Raji (cell line): ENCODE data around the gene MFSD6.

Experiments
- POLR2A ChIP-seq: IDR thresholded peaks from 2 replicates; pipeline ENCODE4 v1.6.1; 2011; ENCODE audit warnings: low read depth, low read length, control low read depth; ENCODE audit not compliant: insufficient read depth

MFSD6 gene

DNA sequence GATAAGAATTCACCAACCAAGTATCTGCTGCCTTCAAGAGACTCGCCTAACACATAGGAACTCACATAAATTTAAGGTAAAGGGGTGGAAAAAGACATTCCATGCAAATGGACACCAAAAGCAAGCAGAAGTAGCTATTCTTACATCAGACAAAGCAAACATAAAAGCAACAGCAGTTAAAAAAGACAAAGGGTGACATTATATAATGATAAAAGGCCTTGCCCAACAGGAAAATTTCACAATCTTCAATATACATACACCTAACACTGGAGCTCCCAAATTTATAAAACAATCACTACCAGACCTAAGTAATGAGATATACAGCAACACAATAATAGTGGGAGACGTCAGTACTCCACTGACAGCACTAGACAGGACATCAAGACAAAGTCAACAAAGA is 84.9 kb downstream of the MFSD6 start:
- no peak for TF ChIP-seq POLR2A

DNA sequence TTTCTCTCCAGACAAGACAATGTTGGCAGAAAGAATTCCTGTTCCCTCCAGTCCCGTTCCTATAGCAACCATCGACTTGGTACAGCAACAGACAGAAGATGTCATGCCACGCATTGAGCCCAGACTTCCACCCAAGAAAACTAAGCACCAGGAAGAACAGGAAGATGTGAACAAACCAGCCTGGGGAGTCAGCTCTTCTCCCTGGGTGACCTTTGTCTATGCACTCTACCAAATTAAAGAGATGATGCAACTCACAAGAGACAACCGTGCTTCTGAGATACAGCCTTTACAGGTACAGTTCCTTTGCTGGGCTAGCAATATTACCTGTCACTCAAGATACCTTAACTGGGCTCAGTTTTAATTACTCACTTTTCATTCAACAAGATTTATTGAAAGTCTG is 89.3 kb downstream of the MFSD6 start:
- TF ChIP-seq POLR2A: no peak

DNA sequence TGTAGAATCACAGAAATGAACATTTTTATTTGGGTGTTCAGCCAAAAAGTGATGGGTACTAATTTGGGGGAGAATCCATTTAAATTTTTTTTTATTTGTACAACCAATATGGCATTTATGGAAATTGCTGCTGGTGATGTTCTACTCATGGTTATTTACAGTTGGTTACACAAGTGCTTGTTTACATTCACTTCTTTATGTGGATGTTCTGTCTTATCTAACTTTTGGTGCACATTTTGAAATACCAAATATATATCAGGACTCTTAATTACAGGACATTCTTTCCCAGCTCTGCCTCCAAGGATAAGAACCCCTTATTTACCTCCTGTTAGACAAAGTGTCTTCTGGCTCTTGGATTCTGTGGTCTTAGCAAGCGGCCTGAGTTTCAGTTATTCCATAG is 91.1 kb downstream of the MFSD6 start:
- no peak for TF ChIP-seq POLR2A

DNA sequence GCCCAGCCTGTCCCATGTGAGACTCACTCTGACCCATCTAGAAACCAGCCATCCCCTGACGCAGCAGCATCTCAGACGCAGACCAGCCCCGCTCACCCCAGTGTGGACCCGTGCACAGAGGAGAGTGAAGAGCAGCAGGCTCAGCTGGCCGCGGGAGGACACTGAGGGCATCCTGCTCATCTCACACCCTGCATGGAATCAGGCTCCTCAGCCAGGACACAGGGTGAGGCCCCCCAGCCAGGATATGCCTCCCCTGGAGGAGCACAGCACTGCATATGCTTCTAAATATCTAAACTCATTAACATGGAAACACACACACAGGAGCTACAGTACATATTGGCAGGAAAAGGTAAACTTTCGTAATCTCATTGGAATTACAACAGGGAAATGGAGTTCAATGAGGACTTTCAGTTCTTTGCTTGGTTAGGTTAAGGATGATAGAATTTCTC is 91.9 kb downstream of the MFSD6 start:
- TF ChIP-seq POLR2A: no peak

DNA sequence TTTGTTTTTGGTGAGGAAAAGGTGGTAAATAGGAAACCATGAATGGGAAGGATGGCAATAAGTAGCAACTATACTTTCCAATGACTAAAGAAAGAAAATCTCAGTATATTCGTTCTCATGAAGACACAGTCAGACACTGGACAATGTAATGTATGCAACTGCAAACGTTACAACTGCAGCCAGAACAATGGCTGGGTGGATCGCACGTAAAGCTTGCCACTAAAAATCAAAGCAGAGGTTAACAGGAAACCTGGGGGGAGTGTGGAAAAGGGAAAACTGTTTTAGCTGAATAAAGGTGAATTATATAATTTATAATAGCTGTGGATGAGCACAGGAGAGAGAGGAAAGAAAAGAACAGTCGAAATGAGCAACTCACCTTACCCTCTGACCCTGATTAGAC is 93.1 kb downstream of the MFSD6 start:
- TF ChIP-seq POLR2A: no peak

DNA sequence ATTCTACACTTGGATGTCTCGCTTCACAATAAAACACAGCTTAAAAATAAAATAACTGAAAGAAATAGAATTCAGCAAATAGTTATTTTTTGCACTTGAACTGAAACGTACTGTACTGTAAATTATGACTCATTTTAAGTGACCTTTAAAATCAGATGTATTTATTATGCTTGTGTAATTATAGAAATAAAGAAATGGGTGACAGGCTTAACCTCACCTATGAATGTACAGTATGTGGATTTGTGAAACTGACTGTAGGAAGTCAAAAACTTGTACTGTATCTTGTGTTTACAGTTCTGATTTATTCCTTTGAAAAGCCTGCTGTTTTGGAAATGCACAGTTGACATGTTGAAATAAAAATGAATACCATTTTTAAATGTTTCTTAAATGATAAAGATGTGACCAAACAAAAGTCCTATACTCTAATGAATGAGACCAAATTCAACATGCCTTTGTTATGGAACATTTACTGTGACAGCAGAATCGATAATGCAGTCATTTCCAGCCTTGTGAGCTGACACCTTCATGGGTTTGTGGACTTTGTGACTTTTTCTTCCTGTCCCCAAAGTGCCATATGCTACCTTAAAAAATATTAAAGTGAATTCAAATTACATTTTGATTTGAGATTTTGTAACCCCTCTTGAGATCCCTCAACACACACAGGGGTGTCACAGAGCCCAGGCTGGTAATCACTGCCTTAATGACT is 93.7 kb downstream of the MFSD6 start:
- TF ChIP-seq POLR2A: no peak

DNA sequence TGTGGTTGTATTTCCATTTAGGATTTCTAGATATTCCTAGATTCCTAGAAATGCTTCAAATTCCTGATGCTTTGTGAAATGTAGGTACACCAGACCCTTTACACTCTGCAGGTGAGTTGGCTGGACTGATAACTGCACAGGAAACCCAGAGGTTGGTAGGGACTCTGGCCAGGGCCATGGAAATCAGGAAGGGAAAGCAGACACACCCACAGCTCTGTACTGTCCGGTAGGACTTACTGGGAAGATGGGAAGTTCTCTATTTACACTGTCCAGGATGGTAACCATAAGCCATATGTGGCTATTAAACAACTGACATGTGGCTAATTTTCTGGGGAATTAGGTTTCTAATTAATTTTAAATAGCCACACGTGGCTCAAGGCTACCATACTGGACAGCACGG is 94.9 kb downstream of the MFSD6 start:
- TF ChIP-seq POLR2A: no peak

DNA sequence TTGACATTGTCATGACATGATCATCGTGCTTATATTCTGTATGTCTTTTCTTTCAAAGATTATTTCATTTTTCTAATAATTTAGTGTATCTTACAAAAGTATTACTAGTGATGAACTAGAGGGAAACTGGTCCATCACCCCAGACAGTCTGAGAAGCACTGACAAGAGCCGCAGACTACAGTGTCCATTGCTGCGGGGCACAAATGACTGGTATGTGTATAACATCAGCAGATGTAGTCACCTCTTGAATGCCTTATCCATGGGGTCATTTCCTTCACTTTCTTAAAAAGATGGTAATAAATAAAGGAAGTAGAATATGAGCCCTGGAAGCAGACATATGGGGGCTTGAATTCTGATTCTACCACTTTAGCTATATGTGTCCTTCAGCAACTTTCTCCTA is 96.8 kb downstream of the MFSD6 start:
- no peak for TF ChIP-seq POLR2A

DNA sequence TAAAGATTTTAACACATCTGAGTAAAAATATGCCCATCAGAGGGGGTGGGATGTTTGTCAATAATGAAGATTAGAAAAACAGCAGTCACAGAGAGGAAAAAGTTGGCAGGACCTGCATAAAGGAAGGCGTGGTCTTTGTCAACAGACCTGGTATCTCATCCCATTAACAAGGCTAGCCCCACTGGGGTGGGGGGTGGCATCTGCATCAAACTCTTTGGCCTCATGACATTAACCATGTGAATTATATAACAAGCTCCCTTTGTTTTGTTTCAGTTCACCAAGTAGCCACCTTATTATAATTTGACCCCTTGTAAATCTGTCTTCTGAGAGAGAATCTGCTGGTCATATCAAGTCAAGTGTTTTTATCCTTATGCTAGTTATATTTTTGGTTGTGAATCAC is 97.5 kb downstream of the MFSD6 start:
- no peak for TF ChIP-seq POLR2A

DNA sequence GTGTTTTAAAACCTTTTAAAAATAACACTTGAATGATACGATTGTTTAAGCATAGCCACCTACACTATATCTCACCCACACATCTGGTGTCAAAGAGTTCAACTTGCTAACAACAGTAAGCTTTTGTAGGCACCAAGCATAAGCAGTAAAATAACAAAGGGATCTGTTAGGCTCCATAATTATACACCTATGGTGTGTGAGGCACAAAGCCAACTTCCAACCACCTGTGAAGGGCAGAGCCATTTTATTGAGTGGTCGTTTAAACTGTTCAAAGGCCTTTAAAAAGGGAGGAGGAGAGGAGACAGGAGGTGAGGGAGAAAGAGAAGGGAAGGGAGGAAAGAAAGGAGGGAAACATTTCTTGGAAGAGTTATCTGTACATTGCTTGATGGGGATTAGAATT is 98.5 kb downstream of the MFSD6 start:
- TF ChIP-seq POLR2A: no peak

DNA sequence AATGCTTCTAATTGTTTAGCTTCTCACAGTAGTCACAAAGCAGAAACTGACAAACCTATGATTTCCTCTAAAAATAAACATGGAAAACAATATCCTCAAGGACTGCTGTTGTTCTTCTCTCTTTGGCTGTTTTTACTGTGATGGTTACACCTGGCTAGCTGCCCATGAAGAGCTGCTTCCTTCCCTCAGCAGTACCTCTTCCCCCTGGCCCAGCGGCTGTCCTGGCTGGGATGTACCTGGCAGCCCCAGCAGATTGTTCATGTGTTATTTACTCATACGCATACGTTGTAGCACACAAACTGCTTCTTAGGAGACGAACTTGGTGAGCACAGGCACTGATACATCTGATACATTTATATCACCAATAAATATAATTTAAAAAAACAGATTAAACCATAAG is 99.0 kb downstream of the MFSD6 start:
- TF ChIP-seq POLR2A: no peak

DNA sequence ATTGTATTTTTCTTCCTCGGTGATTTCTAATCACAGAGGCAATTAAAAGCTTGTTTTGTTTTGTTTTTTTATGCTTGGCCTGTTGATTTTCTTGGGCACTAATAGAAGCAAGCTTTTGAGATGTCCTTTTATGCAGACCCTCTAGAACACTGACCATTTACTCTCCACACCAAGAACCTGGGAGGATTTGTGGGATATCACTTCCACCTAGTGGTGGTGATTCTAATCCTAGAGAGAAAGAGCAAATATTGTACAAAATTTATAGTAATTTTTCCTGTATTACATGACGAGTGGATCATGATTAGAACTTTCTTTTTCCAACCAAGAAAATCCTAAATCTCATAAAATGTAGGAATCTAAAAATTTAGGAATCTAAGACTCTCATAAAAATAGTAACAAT is 102.9 kb downstream of the MFSD6 start:
- TF ChIP-seq POLR2A: no peak

DNA sequence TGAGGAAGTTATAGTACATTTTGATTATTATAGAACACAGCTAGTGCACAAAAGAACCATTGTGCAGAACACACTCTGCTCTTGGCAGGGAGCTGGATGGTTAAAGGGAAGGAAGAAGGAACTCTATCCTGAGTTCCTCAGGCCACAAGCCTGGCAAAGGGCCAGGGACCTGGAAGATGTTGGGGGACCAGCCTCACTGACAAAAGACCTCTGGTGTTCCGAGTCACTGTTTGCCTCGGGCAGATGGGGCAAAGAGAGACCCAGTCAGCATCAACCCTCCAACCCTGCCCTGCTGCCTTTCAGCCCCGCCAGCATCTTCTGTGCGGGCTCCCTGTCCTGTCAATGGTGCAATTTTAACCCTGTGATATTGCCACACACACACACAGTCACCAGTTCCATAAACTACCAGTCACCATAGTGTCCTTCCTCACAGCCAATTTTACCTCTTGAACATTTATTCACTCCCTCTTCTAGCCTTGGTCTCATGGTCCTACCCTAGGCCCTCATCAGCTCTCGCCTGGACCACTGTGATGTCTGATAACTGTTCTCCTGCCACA is 104.5 kb downstream of the MFSD6 start:
- no peak for TF ChIP-seq POLR2A

DNA sequence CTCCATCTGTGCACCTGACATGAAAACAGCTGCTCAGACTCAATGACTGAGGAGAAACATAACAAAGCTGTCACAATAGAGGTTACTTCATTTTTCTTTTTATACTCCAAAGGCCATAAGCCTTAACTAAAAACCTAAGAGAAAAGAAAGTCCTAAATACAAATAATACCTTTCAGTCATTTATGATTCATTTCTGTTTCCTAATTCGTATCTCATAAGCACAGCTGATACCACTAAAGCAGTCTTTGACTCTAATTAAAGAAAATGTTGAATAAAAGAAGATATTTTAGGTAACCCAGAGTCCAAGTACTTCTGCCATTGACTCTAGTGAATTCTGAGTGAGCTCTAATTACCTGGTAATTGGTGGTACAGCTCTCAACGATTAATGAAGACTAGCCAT is 105.7 kb downstream of the MFSD6 start:
- no peak for TF ChIP-seq POLR2A

DNA sequence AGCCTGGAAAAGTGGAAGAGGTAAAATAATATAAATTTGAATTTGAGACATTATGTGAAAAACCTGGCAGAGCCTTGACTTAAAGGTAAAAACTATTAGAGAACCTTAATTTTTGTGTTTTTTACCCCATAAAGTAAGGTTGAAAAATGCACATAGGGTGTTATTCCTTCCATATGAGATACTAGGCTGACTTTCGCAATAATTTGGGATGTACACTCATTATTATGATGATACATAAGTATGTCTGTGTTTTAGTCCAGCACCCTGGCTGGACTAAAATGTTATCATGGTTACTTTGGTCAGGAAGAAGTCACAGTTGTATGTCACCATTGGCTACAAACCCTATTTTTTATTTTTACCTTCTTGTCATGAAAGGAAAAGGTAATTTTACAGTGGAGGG is 106.5 kb downstream of the MFSD6 start:
- no peak for TF ChIP-seq POLR2A

DNA sequence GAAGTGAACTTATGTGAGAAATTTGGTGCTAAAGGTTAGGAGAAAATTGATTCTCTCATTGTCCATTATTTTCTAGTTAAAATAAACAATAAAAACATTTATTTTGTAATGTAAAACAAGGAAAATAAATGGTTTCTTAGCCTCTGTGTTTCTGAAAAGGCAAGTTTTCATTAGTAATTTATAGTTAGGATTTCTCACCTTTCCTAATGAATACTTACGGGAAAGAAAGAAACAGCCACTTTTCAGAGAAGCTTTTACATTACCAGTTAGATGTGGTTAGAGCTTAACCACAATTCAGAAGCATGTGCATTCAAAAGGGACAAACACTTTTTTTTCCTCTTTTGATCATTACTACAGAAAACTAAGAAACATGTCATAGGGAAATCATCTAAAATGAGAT is 107.5 kb downstream of the MFSD6 start:
- TF ChIP-seq POLR2A: no peak

DNA sequence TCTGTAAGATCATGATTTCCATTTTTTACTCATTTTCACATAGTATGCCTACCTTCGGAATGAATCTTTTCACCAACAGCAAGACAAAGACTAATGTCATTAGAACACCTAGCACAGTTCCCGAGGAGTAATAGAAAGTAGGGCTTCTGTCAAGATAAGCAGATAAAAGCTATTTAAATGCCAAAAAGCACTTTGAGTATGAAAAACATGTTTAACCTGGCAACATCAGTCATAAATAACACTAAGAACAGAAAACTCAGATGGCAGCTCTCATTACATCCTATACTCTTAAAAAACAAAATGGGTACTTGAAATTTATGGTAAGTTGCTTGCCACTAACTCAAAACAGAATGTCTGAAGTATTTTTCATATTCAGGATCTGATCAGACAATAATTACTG is 109.3 kb downstream of the MFSD6 start:
- TF ChIP-seq POLR2A: no peak

DNA sequence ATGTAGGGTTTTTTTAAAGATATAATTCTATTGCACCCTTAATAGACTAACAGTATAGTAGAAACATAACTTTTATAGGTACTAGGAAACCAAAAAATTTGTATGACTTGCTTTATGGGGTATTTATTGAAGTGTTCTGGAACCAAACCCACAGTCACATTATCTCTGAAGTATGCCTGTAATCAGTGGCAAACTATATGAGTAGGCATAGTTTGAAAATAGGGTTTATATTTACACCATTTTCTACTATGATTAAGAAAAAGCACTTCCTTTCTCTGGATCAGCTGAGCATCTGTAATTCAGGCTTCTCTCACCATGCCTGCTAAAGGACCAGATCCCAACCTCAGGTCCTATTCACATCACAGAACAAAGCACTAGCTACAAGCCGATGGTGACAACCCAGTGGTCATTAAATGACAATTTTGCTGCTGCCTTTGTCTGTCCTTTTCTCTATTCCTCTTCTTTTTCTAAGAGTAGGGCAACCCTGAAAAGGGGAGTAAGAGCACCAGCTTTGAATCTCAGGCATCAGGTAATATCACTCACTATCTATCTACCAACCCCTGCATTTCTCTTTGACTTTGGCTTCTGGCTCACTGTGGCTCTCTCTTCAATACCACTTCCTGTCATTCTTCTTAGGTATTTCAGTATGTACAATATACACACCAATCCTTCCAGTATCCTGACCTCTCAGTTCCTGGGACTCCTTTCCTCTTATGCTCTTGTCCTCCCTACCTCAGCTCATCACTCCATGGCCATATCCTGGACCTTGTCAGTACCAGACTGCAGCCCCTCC is 112.0 kb downstream of the MFSD6 start:
- no peak for TF ChIP-seq POLR2A
